KMS-11 (cell line): ENCODE results near the gene C1QTNF2.

ENCODE experiments used
- H2AFZ ChIP-seq: fragments of 200-600 bp; sonication (generic); 2 replicates; pipeline ENCODE4 v1.6.1; 2016; ENCODE audit warnings: antibody characterized with exemption, mixed run types, low read depth
- H3K27ac ChIP-seq: fragments of 200-600 bp; sonication (generic); 2 replicates; pipeline ENCODE4 v1.6.1; 2016; ENCODE audit warnings: mild to moderate bottlenecking, mixed run types
- H3K27me3 ChIP-seq: fragments of 200-600 bp; sonication (generic); 2 replicates; pipeline ENCODE4 v1.6.1; 2017; ENCODE audit warnings: mild to moderate bottlenecking, low read depth, mixed run types, moderate library complexity; ENCODE audit not compliant: insufficient read depth
- H3K36me3 ChIP-seq: fragments of 200-600 bp; sonication (generic); 2 replicates; pipeline ENCODE4 v1.6.1; 2017; ENCODE audit warnings: mild to moderate bottlenecking, mixed run types; ENCODE audit not compliant: insufficient read depth
- H3K4me1 ChIP-seq: fragments of 200-600 bp; sonication (generic); 2 replicates; pipeline ENCODE4 v1.6.1; 2016; ENCODE audit warnings: mild to moderate bottlenecking, low read depth, mixed run types; ENCODE audit not compliant: poor library complexity, severe bottlenecking
- H3K4me2 ChIP-seq: fragments of 200-600 bp; sonication (generic); 2 replicates; pipeline ENCODE4 v1.7.0; 2016; ENCODE audit warnings: mild to moderate bottlenecking, mixed run types
- H3K4me3 ChIP-seq: fragments of 200-600 bp; sonication (generic); IDR thresholded peaks from 2 replicates; pipeline ENCODE4 v1.6.1; 2017; ENCODE audit warnings: low read depth, low read length, mixed read lengths; ENCODE audit not compliant: insufficient read depth
- H3K79me2 ChIP-seq: fragments of 200-600 bp; sonication (generic); 2 replicates; pipeline ENCODE4 v1.6.1; 2016; ENCODE audit warnings: low read depth, mixed run types; ENCODE audit not compliant: insufficient read depth
- H3K9ac ChIP-seq: fragments of 200-600 bp; sonication (generic); 2 replicates; pipeline ENCODE4 v1.6.1; 2016; ENCODE audit warnings: mild to moderate bottlenecking, mixed run types
- H4K20me1 ChIP-seq: fragments of 200-600 bp; sonication (generic); 2 replicates; pipeline ENCODE4 v1.6.1; 2016; ENCODE audit warnings: mild to moderate bottlenecking, mixed run types; ENCODE audit not compliant: insufficient read depth
- CTCF ChIP-seq: fragments of 200-600 bp; sonication (generic); conservative IDR thresholded peaks from 2 replicates; pipeline ENCODE4 v1.6.1; 2017; ENCODE audit warnings: low read depth, mild to moderate bottlenecking, antibody characterized with exemption, low read length, moderate library complexity, mixed read lengths

The C1QTNF2 gene

GRCh38 chr5:160369990-160370712, at the start of gene C1QTNF2:
Gene C1QTNF2 (minus strand): TSS chr5:160370626. CDS start chr5:160355011, 15,615 bp downstream.
- no peaks in the 10 kb centered on the region for H3K36me3 ChIP-seq
- no peak for TF ChIP-seq CTCF
- no peaks in the 10 kb centered on the region for H4K20me1 ChIP-seq
- H3K4me3 ChIP-seq: no peak within 1 kb of the TSS
- no peak within 1 kb of the TSS for H3K27ac ChIP-seq
- no peak within 1 kb of the TSS for H3K4me2 ChIP-seq
- no peaks in the 10 kb centered on the region for H3K79me2 ChIP-seq
- no peaks in the 10 kb centered on the region for H3K4me1 ChIP-seq
- no peak within 1 kb of the TSS for H3K9ac ChIP-seq
- no peaks in the 10 kb centered on the region for H3K27me3 ChIP-seq
- no peak within 1 kb of the TSS for H2AFZ ChIP-seq

- Histone ChIP-seq H3K4me1 (peaks cover 43% of the 10 kb centered on the region), H3K9ac (no peak overlapping the region), H3K4me3 (no peak overlapping the region)
Measured at GRCh38 chr5:160420331-160420610, 49.8 kb upstream of the C1QTNF2 start.

GRCh38 chr5:160419458-160420330, 49.3 kb upstream of the C1QTNF2 start:
- peak overlapping the region; percentile 54; the same call in 1 of the 2 replicates for H3K9ac ChIP-seq
- H3K27me3 ChIP-seq: no peaks in the 10 kb centered on the region
- H3K27ac ChIP-seq: peak overlapping the region; percentile 67
- TF ChIP-seq CTCF: no peak
- peak overlapping the region; percentile 86 for H3K4me2 ChIP-seq
- H4K20me1 ChIP-seq: no peaks in the 10 kb centered on the region
- H3K4me3 ChIP-seq: no peak overlapping the region
- no peaks in the 10 kb centered on the region; the same call in 1 of the 2 replicates for H3K36me3 ChIP-seq
- H2AFZ ChIP-seq: peak overlapping the region; percentile 67
- H3K79me2 ChIP-seq: peaks cover 21% of the 10 kb centered on the region
- peaks cover 43% of the 10 kb centered on the region for H3K4me1 ChIP-seq

More at GRCh38 chr5:160420331-160420610, 49.8 kb upstream of the C1QTNF2 start:
- H3K36me3 ChIP-seq: no peaks in the 10 kb centered on the region; the same call in 1 of the 2 replicates
- H2AFZ ChIP-seq: peak overlapping the region; percentile 67
- no peak overlapping the region for H3K27ac ChIP-seq
- no peak for TF ChIP-seq CTCF
- peaks cover 21% of the 10 kb centered on the region for H3K79me2 ChIP-seq
- no peaks in the 10 kb centered on the region for H3K27me3 ChIP-seq
- no peaks in the 10 kb centered on the region for H4K20me1 ChIP-seq
- peak overlapping the region; percentile 86; the same call in 1 of the 2 replicates for H3K4me2 ChIP-seq

GRCh38 chr5:160418561-160419457, 48.4 kb upstream of the C1QTNF2 start, which contains the start of gene SLU7:
Gene SLU7 (minus strand): TSS chr5:160419081. CDS start chr5:160415294, 3,787 bp downstream.
- Histone ChIP-seq H2AFZ (peak within 1 kb of the TSS; percentile 67), H3K27ac (peak within 1 kb of the TSS; percentile 67), H3K36me3 (no peaks in the 10 kb centered on the region), H3K27me3 (no peaks in the 10 kb centered on the region), H3K9ac (peak within 1 kb of the TSS; percentile 54; the same call in 1 of the 2 replicates), H3K4me1 (peaks cover 42% of the 10 kb centered on the region), H3K4me3 (no peak within 1 kb of the TSS), H4K20me1 (no peaks in the 10 kb centered on the region), H3K79me2 (peaks cover 21% of the 10 kb centered on the region), H3K4me2 (peak within 1 kb of the TSS; percentile 86)
- no peak for TF ChIP-seq CTCF
